ENCODE measurements around the gene SCAMP1.

The SCAMP1 gene, protein sequence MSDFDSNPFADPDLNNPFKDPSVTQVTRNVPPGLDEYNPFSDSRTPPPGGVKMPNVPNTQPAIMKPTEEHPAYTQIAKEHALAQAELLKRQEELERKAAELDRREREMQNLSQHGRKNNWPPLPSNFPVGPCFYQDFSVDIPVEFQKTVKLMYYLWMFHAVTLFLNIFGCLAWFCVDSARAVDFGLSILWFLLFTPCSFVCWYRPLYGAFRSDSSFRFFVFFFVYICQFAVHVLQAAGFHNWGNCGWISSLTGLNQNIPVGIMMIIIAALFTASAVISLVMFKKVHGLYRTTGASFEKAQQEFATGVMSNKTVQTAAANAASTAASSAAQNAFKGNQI

DNA sequence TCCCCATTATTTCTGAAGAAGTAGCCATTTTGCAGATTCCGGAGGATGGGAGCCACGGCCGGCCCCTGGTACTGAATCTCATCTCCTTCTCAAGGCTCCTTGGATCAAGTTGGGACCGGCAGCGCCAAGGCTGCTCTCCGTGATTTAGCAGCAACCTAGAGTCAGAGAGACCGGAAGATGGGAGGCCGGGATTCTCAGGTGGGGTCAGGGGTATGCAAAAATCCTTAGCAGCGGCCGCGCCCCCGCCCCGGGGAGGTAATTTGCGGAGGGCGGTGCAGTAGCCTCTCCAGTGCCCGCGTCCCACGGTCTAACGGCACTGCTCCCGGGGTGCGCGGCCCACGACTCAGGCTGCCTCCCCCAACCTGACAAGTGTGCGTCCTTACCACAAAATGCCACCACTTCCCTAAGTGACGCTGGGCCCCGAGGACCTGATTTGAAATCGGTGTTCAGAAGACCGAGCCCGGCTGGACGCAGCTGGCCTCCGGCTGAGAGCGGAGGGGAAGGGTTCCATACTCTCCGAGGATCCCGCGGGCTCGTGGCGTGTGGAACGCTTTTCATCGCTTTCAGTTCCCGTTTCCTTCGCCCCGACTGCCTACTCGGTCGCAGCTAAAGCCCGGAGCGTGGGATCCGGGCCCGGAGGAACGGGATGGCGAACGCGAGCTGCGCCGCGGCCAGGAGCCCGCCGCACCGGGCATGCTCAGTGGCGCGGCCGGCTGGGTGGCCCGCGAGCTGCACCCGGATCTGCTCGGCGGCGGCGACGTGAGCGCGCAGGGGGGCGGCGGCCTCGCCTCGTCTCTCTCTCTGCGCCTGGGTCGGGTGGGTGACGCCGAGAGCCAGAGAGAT is at the start of gene SCAMP1:
SCAMP1 (plus strand) TSS at position 787 of the 843 bp plus-strand sequence; CDS start at position 842, 55 bp downstream.
- DNase-seq (ENCODE audit: low read depth): peak; percentile 80
- peak; percentile 44 for TF ChIP-seq CTCF (IDR thresholded peaks at IDR 0.05; ENCODE audit: control insufficient read depth, extremely low read depth, insufficient read depth)
- peak within 1 kb of the TSS; percentile 91 for H3K4me3 ChIP-seq (ENCODE audit: low read depth, low read length)

DNA sequence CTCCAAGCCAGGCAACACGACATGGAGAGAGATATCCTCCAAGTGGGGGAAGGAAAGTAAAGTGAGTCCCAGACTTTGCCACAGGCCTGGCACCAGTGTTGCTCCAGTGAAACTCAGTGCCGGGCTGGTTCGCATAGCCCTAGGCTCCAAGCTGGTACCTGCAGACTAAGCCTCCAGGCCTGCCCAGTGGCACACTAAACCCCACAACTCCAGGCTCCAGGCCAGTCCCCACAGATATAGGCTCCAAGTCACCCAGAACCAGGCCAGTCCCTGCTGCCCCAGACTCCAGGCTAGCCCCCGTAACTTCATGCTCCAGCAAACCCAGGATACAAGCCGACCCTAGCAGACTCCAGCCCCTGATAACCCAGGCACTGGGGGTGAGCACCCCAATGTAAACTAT is 42.9 kb upstream of the SCAMP1 start:
- H3K4me3 ChIP-seq (ENCODE audit: low read depth, low read length): no peak overlapping the region
- no peak for DNase-seq (ENCODE audit: low read depth)
- TF ChIP-seq CTCF (IDR thresholded peaks at IDR 0.05; ENCODE audit: control insufficient read depth, extremely low read depth, insufficient read depth): no peak

DNA sequence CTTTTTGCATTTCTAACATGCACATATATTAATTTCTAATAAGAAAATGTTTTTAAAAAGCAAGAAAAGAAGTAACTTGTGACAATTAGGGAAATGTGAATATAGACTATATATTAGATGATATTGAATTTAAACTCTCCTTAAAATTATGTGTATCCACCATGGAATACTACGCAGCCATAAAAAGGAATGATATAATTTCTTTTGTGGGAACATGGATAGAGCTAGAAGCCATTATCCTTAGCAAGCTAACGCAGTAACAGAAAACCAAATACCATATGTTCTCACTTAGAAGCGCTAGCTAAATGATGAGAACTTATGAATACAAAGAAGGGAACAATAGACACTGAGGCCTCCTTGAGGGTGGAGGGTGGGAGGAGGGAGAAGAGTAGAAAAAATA is 42.1 kb upstream of the SCAMP1 start:
- no peak overlapping the region for H3K4me3 ChIP-seq (ENCODE audit: low read depth, low read length)
- no peak for DNase-seq (ENCODE audit: low read depth)
- TF ChIP-seq CTCF (IDR thresholded peaks at IDR 0.05; ENCODE audit: control insufficient read depth, extremely low read depth, insufficient read depth): no peak

- no peak overlapping the region for H3K4me3 ChIP-seq (ENCODE audit: low read depth, low read length)
- DNase-seq (ENCODE audit: low read depth): peak; percentile 10
- peak; percentile 77 for TF ChIP-seq CTCF (IDR thresholded peaks at IDR 0.05; ENCODE audit: control insufficient read depth, extremely low read depth, insufficient read depth)
These were observed 40.0 kb upstream of the SCAMP1 start for GRCh38 chr5:78320401-78320800.

DNA sequence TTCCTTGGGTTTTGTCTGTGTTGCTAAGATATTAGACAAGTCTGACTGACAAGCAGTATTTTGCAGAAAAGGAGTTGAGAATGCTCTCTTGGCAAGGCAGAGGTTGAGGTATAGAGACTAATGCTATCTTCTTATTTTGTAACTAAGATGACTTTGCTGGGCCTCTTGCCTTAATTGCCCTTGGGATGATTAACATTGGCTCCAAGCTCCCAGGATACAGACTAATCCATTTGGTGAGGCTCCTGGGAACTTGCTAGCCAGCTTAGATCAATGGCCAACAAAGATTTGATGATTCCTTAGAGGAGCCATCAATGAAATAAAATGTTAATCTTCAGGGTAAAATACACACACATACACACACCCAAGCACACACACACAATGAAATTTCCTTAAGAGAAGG is 37.2 kb upstream of the SCAMP1 start:
- H3K4me3 ChIP-seq (ENCODE audit: low read depth, low read length): no peak overlapping the region
- TF ChIP-seq CTCF (IDR thresholded peaks at IDR 0.05; ENCODE audit: control insufficient read depth, extremely low read depth, insufficient read depth): no peak
- no peak for DNase-seq (ENCODE audit: low read depth)

- DNase-seq (ENCODE audit: low read depth): no peak
- no peak overlapping the region for H3K4me3 ChIP-seq (ENCODE audit: low read depth, low read length)
These were observed 33.5 kb upstream of the SCAMP1 start for GRCh38 chr5:78326930-78327329.

More at GRCh38 chr5:78326930-78327329, 33.5 kb upstream of the SCAMP1 start:
- TF ChIP-seq CTCF (IDR thresholded peaks at IDR 0.05; ENCODE audit: control insufficient read depth, extremely low read depth, insufficient read depth): no peak

Measured in LNCaP clone FGC (cell line).